ENCODE data around the gene AFAP1L1.

The AFAP1L1 gene

GRCh38 chr5:149333711-149334443 is 62.2 kb downstream of the AFAP1L1 start:
- in situ Hi-C loops (cut with MboI; ENCODE audit: low sequenced_read_pairs), result no loop called here

- in situ Hi-C loops (cut with MboI; ENCODE audit: low sequenced_read_pairs), result no loop called here
These were observed 66.1 kb downstream of the AFAP1L1 start for GRCh38 chr5:149337736-149338135.

GRCh38 chr5:149338364-149338763 is 66.7 kb downstream of the AFAP1L1 start:
- in situ Hi-C loops (cut with MboI; ENCODE audit: low sequenced_read_pairs), result no loop called here

GRCh38 chr5:149340920-149341319 is 69.3 kb downstream of the AFAP1L1 start:
- in situ Hi-C loops (cut with MboI; ENCODE audit: low sequenced_read_pairs), result no loop called here

- in situ Hi-C loops (cut with MboI; ENCODE audit: low sequenced_read_pairs), result no loop called here
These were observed 70.2 kb downstream of the AFAP1L1 start for GRCh38 chr5:149341876-149342275.

GRCh38 chr5:149344151-149344550 is 72.5 kb downstream of the AFAP1L1 start:
- in situ Hi-C loops (cut with MboI; ENCODE audit: low sequenced_read_pairs), result no loop called here

GRCh38 chr5:149345147-149345891 is 73.7 kb downstream of the AFAP1L1 start, which contains the start of gene GRPEL2:
Gene GRPEL2, plus strand, starts transcription at chr5:149345499. Its CDS starts 41 bp downstream, at chr5:149345540.
- in situ Hi-C loops (cut with MboI; ENCODE audit: low sequenced_read_pairs), result no loop called here

- in situ Hi-C loops (cut with MboI; ENCODE audit: low sequenced_read_pairs), result no loop called here
These were observed 74.2 kb downstream of the AFAP1L1 start for GRCh38 chr5:149345892-149346222.

- in situ Hi-C loops (cut with MboI; ENCODE audit: low sequenced_read_pairs), result no loop called here
These were observed 76.9 kb downstream of the AFAP1L1 start for GRCh38 chr5:149348518-149348917.

- in situ Hi-C loops (cut with MboI; ENCODE audit: low sequenced_read_pairs), result no loop called here
These were observed 77.7 kb downstream of the AFAP1L1 start for GRCh38 chr5:149349382-149349781.

- in situ Hi-C loops (cut with MboI; ENCODE audit: low sequenced_read_pairs), result loop anchor here (25.0 kb wide), 1 partner anchor 210 kb away; the partner anchor contains the start of gene CSNK1A1
These were observed 80.5 kb downstream of the AFAP1L1 start for GRCh38 chr5:149352169-149352568.

- in situ Hi-C loops (cut with MboI; ENCODE audit: low sequenced_read_pairs), result loop anchor here (25.0 kb wide), 1 partner anchor 208 kb away; the partner anchor contains the start of gene CSNK1A1
These were observed 82.3 kb downstream of the AFAP1L1 start for GRCh38 chr5:149353911-149354310.

GRCh38 chr5:149355688-149356087 is 84.0 kb downstream of the AFAP1L1 start:
- in situ Hi-C loops (cut with MboI; ENCODE audit: low sequenced_read_pairs), result loop anchor here (25.0 kb wide), 1 partner anchor 207 kb away; the partner anchor contains the start of gene CSNK1A1

- in situ Hi-C loops (cut with MboI; ENCODE audit: low sequenced_read_pairs), result loop anchor here (25.0 kb wide), 1 partner anchor 206 kb away; the partner anchor contains the start of gene CSNK1A1
These were observed 84.7 kb downstream of the AFAP1L1 start for GRCh38 chr5:149356391-149356790.

- in situ Hi-C loops (cut with MboI; ENCODE audit: low sequenced_read_pairs), result loop anchor here (25.0 kb wide), 1 partner anchor 205 kb away; the partner anchor contains the start of gene CSNK1A1
These were observed 86.0 kb downstream of the AFAP1L1 start, which contains the start of gene PCYOX1L for GRCh38 chr5:149357370-149358293. Gene PCYOX1L, plus strand, starts transcription at chr5:149358046. Its CDS starts 23 bp downstream, at chr5:149358069.

- in situ Hi-C loops (cut with MboI; ENCODE audit: low sequenced_read_pairs), result loop anchor here (25.0 kb wide), 1 partner anchor 204 kb away; the partner anchor contains the start of gene CSNK1A1
These were observed 86.6 kb downstream of the AFAP1L1 start for GRCh38 chr5:149358294-149358651.

GRCh38 chr5:149358868-149359495 is 87.3 kb downstream of the AFAP1L1 start:
- in situ Hi-C loops (cut with MboI; ENCODE audit: low sequenced_read_pairs), result loop anchor here (25.0 kb wide), 1 partner anchor 203 kb away; the partner anchor contains the start of gene CSNK1A1

- in situ Hi-C loops (cut with MboI; ENCODE audit: low sequenced_read_pairs), result loop anchor here (25.0 kb wide), 1 partner anchor 202 kb away; the partner anchor contains the start of gene CSNK1A1
These were observed 88.6 kb downstream of the AFAP1L1 start for GRCh38 chr5:149360272-149360671.

GRCh38 chr5:149362541-149362940 is 90.9 kb downstream of the AFAP1L1 start:
- in situ Hi-C loops (cut with MboI; ENCODE audit: low sequenced_read_pairs), result loop anchor here (25.0 kb wide), 1 partner anchor 200 kb away; the partner anchor contains the start of gene CSNK1A1

- in situ Hi-C loops (cut with MboI; ENCODE audit: low sequenced_read_pairs), result loop anchor here (25.0 kb wide), 1 partner anchor 199 kb away; the partner anchor contains the start of gene CSNK1A1
These were observed 91.7 kb downstream of the AFAP1L1 start for GRCh38 chr5:149363358-149363757.
